GM12878 (cell line): ENCODE measurements around the gene SENP7. TPM values are rescaled to one million over a fixed set of nuclear protein-coding genes. Genes with fewer than 3 reads are reported as not detected.

Experiments
- BMI1 ChIP-seq: fragments of 450-650 bp; IDR thresholded peaks from 2 replicates; pipeline ENCODE4 v1.6.1; 2016; ENCODE audit warnings: mild to moderate bottlenecking, moderate library complexity, borderline replicate concordance
- FOXM1 ChIP-seq: IDR thresholded peaks from 2 replicates; pipeline ENCODE4 v1.6.1; 2012; ENCODE audit warnings: low read depth, mild to moderate bottlenecking, inconsistent platforms, low read length, moderate library complexity
- HDAC6 ChIP-seq: fragments of 200-600 bp; sonication (generic); IDR thresholded peaks from one replicate; pipeline ENCODE4 v1.8.0; 2017; ENCODE audit warnings: antibody characterized with exemption; ENCODE audit not compliant: unreplicated experiment
- JUNB ChIP-seq: IDR thresholded peaks from 2 replicates; pipeline ENCODE4 v1.6.1; 2016; ENCODE audit warnings: antibody characterized with exemption, mild to moderate bottlenecking
- MYB ChIP-seq: fragments of 150-350 bp; IDR thresholded peaks from 2 replicates; pipeline ENCODE4 v1.6.1; 2014; ENCODE audit warnings: mild to moderate bottlenecking, low read depth, low read length, borderline replicate concordance
- MYC ChIP-seq: IDR thresholded peaks from 2 replicates; pipeline ENCODE4 v1.6.1; 2011; ENCODE audit warnings: mild to moderate bottlenecking, low read length, moderate library complexity, inconsistent platforms; ENCODE audit not compliant: insufficient read depth, insufficient replicate concordance, insufficient read length, severe bottlenecking
- NBN ChIP-seq: fragments of 450-650 bp; IDR thresholded peaks from 2 replicates; pipeline ENCODE4 v1.6.1; 2016
- POLR2A ChIP-seq: IDR thresholded peaks from 2 replicates; pipeline ENCODE4 v1.6.1; 2011; ENCODE audit warnings: low read depth, mild to moderate bottlenecking, low read length
- POLR2AphosphoS2 ChIP-seq: IDR thresholded peaks from 2 replicates; pipeline ENCODE4 v1.6.1; 2011; ENCODE audit warnings: low read depth, mild to moderate bottlenecking, low read length, improper control_type of control experiment, moderate library complexity
- POLR2AphosphoS5 ChIP-seq: IDR thresholded peaks from 2 replicates; pipeline ENCODE4 v1.6.1; 2011; ENCODE audit warnings: mild to moderate bottlenecking, low read length, inconsistent platforms
- RFX5 ChIP-seq: IDR thresholded peaks from 2 replicates; pipeline ENCODE4 v1.6.1; 2011; ENCODE audit warnings: low read depth, low read length, improper control_type of control experiment
- SIN3A ChIP-seq: IDR thresholded peaks from 2 replicates; pipeline ENCODE4 v1.6.1; 2012; ENCODE audit warnings: low read depth, low read length, improper control_type of control experiment
- SMAD5 ChIP-seq: IDR thresholded peaks from 2 replicates; pipeline ENCODE4 v1.6.1; 2016; ENCODE audit warnings: antibody characterized with exemption, low read depth
- SREBF2 ChIP-seq: IDR thresholded peaks from 2 replicates; pipeline ENCODE4 v1.6.1; 2012; ENCODE audit warnings: mild to moderate bottlenecking, low read length
- STAT3 ChIP-seq: IDR thresholded peaks from 2 replicates; pipeline ENCODE4 v1.6.1; 2011; ENCODE audit warnings: low read depth, low read length, improper control_type of control experiment
- ZBED1 ChIP-seq: IDR thresholded peaks from 2 replicates; pipeline ENCODE4 v1.6.1; 2016; ENCODE audit warnings: borderline replicate concordance
- ZSCAN29 ChIP-seq: fragments of 450-650 bp; IDR thresholded peaks from 2 replicates; pipeline ENCODE4 v1.6.1; 2017; ENCODE audit warnings: mild to moderate bottlenecking, moderate library complexity
- polyA plus RNA-seq, 11 experiments: library from polyadenylated mRNA; depleted of rRNA in 4 of 11; unstranded in 6 of 11; stranded (reverse) in 5 of 11; fragments of >200 nt; fragmentation: Nextera tagmentation in 4 of 11; fragmentation: Illumina TruSeq in 1 of 11; extraction: Ambion mirVana in 4 of 11; extraction: Trizol in 1 of 11; gene quantifications; 1 replicate in 1 of 11; 2 replicates in 10 of 11; pipeline versions ENCODE4 v1.2.1 to v1.2.3, GENCODE V29; 2011 to 2016; ENCODE audit warnings: inconsistent platforms in 2 of 11, missing spikeins in 2 of 11, low read depth in 1 of 11
- total RNA-seq, 4 experiments: library from RNA; depleted of rRNA in 3 of 4; stranded (reverse); fragments of >200 nt in 3 of 4; fragmentation: Illumina TruSeq in 1 of 4; extraction: Trizol in 1 of 4; gene quantifications; 2 replicates each; pipeline versions ENCODE4 v1.2.1 to v1.2.3, GENCODE V29; 2013 to 2021
- TF ChIP-seq, protein P1 (sequence below): fragments of 450-650 bp; formaldehyde crosslinking; IDR thresholded peaks from 2 replicates; pipeline ENCODE4 v1.5.0; 2022; ENCODE audit warnings: mild to moderate bottlenecking, missing genetic modification characterization
- TF ChIP-seq, protein P2 (sequence below): fragments of 450-650 bp; IDR thresholded peaks from 2 replicates; pipeline ENCODE4 v1.6.1; 2016; ENCODE audit warnings: mild to moderate bottlenecking
- TF ChIP-seq, protein P3 (sequence below): IDR thresholded peaks from 2 replicates; pipeline ENCODE4 v1.6.1; 2012; ENCODE audit warnings: mild to moderate bottlenecking, low read depth, low read length
- TF ChIP-seq, protein P4 (sequence below): IDR thresholded peaks from 2 replicates; pipeline ENCODE4 v1.6.1; 2012; ENCODE audit warnings: low read depth, low read length, improper control_type of control experiment
- TF ChIP-seq, protein P5 (sequence below): IDR thresholded peaks from 2 replicates; pipeline ENCODE4 v1.6.1; 2012; ENCODE audit warnings: low read depth, low read length, improper control_type of control experiment

SENP7 gene
- total and polyA plus RNA-seq, 10 of the 15 experiments (the other 5 are each of a cell fraction or from before 2014, with no cell fraction given) = 2.6 to 14.7 (median 8.3) TPM

DNA sequence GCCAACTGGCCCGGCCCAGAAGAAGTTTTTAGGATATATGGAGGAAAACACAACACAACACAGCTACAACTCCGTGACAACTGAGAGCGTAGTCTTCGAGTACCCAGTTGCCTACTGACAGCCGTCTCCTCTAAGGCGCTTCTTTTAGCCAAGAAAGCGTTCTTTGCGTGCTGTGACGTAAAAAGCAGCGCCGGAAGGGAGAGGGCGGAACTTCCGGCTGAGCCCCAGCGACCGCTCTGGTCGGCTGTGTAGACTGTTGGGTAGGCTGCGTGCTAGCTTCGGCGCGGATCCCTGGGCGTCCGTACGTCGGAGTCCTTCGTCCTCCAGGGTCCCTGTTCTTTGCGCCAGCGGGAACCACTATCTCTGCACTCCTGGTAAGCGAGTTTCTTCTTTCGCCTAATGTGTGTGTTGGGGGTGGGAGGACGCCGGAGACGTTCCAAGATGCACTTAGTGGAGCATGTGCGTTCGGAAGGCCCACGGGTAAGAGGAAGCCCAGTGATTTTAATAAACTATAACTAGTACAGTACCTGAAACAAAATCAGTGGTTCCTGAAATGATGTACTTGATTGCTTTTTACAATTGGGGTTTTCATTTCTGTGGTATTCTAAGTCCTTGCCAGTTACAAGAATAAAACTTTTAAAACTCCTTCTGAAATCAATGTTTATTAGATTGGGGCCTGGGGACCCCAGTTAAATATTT is 48.8 kb upstream of the SENP7 start, which contains the start of gene TRMT10C (continued):
- TF ChIP-seq, protein P1, sequence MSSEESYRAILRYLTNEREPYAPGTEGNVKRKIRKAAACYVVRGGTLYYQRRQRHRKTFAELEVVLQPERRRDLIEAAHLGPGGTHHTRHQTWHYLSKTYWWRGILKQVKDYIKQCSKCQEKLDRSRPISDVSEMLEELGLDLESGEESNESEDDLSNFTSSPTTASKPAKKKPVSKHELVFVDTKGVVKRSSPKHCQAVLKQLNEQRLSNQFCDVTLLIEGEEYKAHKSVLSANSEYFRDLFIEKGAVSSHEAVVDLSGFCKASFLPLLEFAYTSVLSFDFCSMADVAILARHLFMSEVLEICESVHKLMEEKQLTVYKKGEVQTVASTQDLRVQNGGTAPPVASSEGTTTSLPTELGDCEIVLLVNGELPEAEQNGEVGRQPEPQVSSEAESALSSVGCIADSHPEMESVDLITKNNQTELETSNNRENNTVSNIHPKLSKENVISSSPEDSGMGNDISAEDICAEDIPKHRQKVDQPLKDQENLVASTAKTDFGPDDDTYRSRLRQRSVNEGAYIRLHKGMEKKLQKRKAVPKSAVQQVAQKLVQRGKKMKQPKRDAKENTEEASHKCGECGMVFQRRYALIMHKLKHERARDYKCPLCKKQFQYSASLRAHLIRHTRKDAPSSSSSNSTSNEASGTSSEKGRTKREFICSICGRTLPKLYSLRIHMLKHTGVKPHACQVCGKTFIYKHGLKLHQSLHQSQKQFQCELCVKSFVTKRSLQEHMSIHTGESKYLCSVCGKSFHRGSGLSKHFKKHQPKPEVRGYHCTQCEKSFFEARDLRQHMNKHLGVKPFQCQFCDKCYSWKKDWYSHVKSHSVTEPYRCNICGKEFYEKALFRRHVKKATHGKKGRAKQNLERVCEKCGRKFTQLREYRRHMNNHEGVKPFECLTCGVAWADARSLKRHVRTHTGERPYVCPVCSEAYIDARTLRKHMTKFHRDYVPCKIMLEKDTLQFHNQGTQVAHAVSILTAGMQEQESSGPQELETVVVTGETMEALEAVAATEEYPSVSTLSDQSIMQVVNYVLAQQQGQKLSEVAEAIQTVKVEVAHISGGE = no peak
- TF ChIP-seq POLR2A (peak; percentile 97), MYC (peak; percentile 86), POLR2AphosphoS2 (peak; percentile 86; the same call in 1 of the 2 replicates), NBN (peak; percentile 89), FOXM1 (0 out of 2 replicates have a peak, but pooled peaks have one; percentile 13), ZBED1 (peak; percentile 35; the same call in 1 of the 2 replicates), SREBF2 (peak; percentile 55; the same call in 1 of the 2 replicates), POLR2AphosphoS5 (peak; percentile 98), SIN3A (peak; percentile 66), MYB (no peak), ZSCAN29 (0 out of 2 replicates have a peak, but pooled peaks have one; percentile 43), SMAD5 (peak; percentile 93), HDAC6 (peak; percentile 26), JUNB (no peak), STAT3 (no peak), RFX5 (no peak), BMI1 (no peak)
- TF ChIP-seq, protein P2, sequence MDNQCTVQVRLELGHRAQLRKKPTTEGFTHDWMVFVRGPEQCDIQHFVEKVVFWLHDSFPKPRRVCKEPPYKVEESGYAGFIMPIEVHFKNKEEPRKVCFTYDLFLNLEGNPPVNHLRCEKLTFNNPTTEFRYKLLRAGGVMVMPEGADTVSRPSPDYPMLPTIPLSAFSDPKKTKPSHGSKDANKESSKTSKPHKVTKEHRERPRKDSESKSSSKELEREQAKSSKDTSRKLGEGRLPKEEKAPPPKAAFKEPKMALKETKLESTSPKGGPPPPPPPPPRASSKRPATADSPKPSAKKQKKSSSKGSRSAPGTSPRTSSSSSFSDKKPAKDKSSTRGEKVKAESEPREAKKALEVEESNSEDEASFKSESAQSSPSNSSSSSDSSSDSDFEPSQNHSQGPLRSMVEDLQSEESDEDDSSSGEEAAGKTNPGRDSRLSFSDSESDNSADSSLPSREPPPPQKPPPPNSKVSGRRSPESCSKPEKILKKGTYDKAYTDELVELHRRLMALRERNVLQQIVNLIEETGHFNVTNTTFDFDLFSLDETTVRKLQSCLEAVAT = peak; percentile 85
- TF ChIP-seq, protein P3, sequence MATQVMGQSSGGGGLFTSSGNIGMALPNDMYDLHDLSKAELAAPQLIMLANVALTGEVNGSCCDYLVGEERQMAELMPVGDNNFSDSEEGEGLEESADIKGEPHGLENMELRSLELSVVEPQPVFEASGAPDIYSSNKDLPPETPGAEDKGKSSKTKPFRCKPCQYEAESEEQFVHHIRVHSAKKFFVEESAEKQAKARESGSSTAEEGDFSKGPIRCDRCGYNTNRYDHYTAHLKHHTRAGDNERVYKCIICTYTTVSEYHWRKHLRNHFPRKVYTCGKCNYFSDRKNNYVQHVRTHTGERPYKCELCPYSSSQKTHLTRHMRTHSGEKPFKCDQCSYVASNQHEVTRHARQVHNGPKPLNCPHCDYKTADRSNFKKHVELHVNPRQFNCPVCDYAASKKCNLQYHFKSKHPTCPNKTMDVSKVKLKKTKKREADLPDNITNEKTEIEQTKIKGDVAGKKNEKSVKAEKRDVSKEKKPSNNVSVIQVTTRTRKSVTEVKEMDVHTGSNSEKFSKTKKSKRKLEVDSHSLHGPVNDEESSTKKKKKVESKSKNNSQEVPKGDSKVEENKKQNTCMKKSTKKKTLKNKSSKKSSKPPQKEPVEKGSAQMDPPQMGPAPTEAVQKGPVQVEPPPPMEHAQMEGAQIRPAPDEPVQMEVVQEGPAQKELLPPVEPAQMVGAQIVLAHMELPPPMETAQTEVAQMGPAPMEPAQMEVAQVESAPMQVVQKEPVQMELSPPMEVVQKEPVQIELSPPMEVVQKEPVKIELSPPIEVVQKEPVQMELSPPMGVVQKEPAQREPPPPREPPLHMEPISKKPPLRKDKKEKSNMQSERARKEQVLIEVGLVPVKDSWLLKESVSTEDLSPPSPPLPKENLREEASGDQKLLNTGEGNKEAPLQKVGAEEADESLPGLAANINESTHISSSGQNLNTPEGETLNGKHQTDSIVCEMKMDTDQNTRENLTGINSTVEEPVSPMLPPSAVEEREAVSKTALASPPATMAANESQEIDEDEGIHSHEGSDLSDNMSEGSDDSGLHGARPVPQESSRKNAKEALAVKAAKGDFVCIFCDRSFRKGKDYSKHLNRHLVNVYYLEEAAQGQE = 0 out of 2 replicates have a peak, but pooled peaks have one; percentile 37
- TF ChIP-seq, protein P4, sequence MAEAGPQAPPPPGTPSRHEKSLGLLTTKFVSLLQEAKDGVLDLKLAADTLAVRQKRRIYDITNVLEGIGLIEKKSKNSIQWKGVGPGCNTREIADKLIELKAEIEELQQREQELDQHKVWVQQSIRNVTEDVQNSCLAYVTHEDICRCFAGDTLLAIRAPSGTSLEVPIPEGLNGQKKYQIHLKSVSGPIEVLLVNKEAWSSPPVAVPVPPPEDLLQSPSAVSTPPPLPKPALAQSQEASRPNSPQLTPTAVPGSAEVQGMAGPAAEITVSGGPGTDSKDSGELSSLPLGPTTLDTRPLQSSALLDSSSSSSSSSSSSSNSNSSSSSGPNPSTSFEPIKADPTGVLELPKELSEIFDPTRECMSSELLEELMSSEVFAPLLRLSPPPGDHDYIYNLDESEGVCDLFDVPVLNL = no peak
- TF ChIP-seq, protein P5, sequence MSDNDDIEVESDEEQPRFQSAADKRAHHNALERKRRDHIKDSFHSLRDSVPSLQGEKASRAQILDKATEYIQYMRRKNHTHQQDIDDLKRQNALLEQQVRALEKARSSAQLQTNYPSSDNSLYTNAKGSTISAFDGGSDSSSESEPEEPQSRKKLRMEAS = peak; percentile 70; the same call in 1 of the 2 replicates
